Adrenal gland (tissue), 5 donors: ENCODE data around the gene FAM118A.

Experiments
- CTCF ChIP-seq, 6 experiments: fragments of 450-650 bp in 4 of 6; fragments of 200-600 bp in 2 of 6; sonication (generic) in 1 of 6; IDR thresholded peaks; 1 replicate in 5 of 6; 2 replicates in 1 of 6; pipeline versions ENCODE4 v1.5.1 to v1.8.0; 2016 to 2021; ENCODE audit warnings: antibody characterized with exemption in 6 of 6, mild to moderate bottlenecking in 2 of 6, moderate library complexity in 1 of 6
- POLR2A ChIP-seq, 2 donors: fragments of 450-650 bp; IDR thresholded peaks; one replicate each; pipeline ENCODE4 v1.6.1; 2017; ENCODE audit warnings: antibody characterized with exemption in 2 of 2, mild to moderate bottlenecking in 2 of 2, moderate library complexity in 1 of 2
- donor health status: DM: no; HTN: no; CAD: no.

GRCh38 chr22:45332001-45332400 is 22.3 kb downstream of the FAM118A start:
- TF ChIP-seq POLR2A (IDR thresholded peaks at IDR 0.05) (no peak), CTCF (IDR thresholded peaks at IDR 0.05) (no peak)
